H9 (cell line): ENCODE data around the gene PRKCG. TPM values are rescaled to one million over a fixed set of nuclear protein-coding genes. Genes with fewer than 3 reads are reported as not detected.

ENCODE experiments used
- DNase-seq: peaks from one replicate; pipeline ENCODE4 v3.0.0-alpha.2; 2017
- H2AFZ ChIP-seq: one replicate; pipeline ENCODE4 v1.6.1; 2013; ENCODE audit warnings: mild to moderate bottlenecking, low read length, control low read depth, moderate library complexity
- H2AK5ac ChIP-seq: 2 replicates; pipeline ENCODE4 v1.6.1; 2013; ENCODE audit warnings: low read length, control low read depth, mixed read lengths; ENCODE audit not compliant: insufficient read length
- H2BK120ac ChIP-seq: one replicate; pipeline ENCODE4 v1.6.1; 2013; ENCODE audit warnings: low read depth, mild to moderate bottlenecking, low read length, control low read depth, inconsistent platforms; ENCODE audit not compliant: poor library complexity, severe bottlenecking
- H2BK12ac ChIP-seq: 2 replicates; pipeline ENCODE4 v1.6.1; 2013; ENCODE audit warnings: low read length, control low read depth, mixed read lengths, low read depth; ENCODE audit not compliant: insufficient read length
- H2BK15ac ChIP-seq: 2 replicates; pipeline ENCODE4 v1.6.1; 2013; ENCODE audit warnings: low read depth, low read length, control low read depth
- H2BK20ac ChIP-seq: one replicate; pipeline ENCODE4 v1.6.1; 2013; ENCODE audit warnings: low read depth, mild to moderate bottlenecking, low read length, control low read depth, inconsistent platforms; ENCODE audit not compliant: poor library complexity, severe bottlenecking
- H2BK5ac ChIP-seq: 2 replicates; pipeline ENCODE4 v1.6.1; 2013; ENCODE audit warnings: low read length, control low read depth, mixed read lengths; ENCODE audit not compliant: insufficient read length
- H3K14ac ChIP-seq: 2 replicates; pipeline ENCODE4 v1.6.1; 2013; ENCODE audit warnings: low read length, control low read depth; ENCODE audit not compliant: insufficient read depth
- H3K18ac ChIP-seq: 2 replicates; pipeline ENCODE4 v1.6.1; 2013; ENCODE audit warnings: low read depth, mild to moderate bottlenecking, mixed read lengths, low read length, control low read depth; ENCODE audit not compliant: insufficient read length
- H3K23ac ChIP-seq: 2 replicates; pipeline ENCODE4 v1.6.1; 2013; ENCODE audit warnings: low read length, control low read depth, mixed read lengths, low read depth; ENCODE audit not compliant: insufficient read length
- H3K23me2 ChIP-seq: 2 replicates; pipeline ENCODE4 v1.6.1; 2013; ENCODE audit warnings: low read depth, mild to moderate bottlenecking, mixed read lengths, low read length, control low read depth; ENCODE audit not compliant: insufficient read length, poor library complexity, severe bottlenecking
- H3K27ac ChIP-seq: 2 replicates; pipeline ENCODE4 v1.5.1; 2013; ENCODE audit warnings: low read length, control low read depth, mixed read lengths, low read depth; ENCODE audit not compliant: insufficient read length
- H3K27me3 ChIP-seq: 2 replicates; pipeline ENCODE4 v1.6.1; 2013; ENCODE audit warnings: low read length, control low read depth, inconsistent platforms; ENCODE audit not compliant: insufficient read depth
- H3K4ac ChIP-seq: 2 replicates; pipeline ENCODE4 v1.6.1; 2013; ENCODE audit warnings: low read depth, mild to moderate bottlenecking, control low read depth, inconsistent platforms, low read length, moderate library complexity
- H3K4me1 ChIP-seq: 2 replicates; pipeline ENCODE4 v1.6.1; 2013; ENCODE audit warnings: low read length, control low read depth, inconsistent platforms; ENCODE audit not compliant: insufficient read depth
- H3K4me2 ChIP-seq: 2 replicates; pipeline ENCODE4 v1.6.1; 2013; ENCODE audit warnings: low read length, control low read depth, mixed read lengths; ENCODE audit not compliant: insufficient read length, insufficient read depth
- H3K56ac ChIP-seq: 2 replicates; pipeline ENCODE4 v1.6.1; 2013; ENCODE audit warnings: low read depth, mild to moderate bottlenecking, mixed read lengths, low read length, control low read depth; ENCODE audit not compliant: insufficient read length
- H3K79me1 ChIP-seq: 2 replicates; pipeline ENCODE4 v1.6.1; 2013; ENCODE audit warnings: low read depth, mild to moderate bottlenecking, moderate library complexity, low read length, control low read depth, inconsistent platforms; ENCODE audit not compliant: insufficient read depth, poor library complexity, severe bottlenecking
- H3K79me2 ChIP-seq: 2 replicates; pipeline ENCODE4 v1.6.1; 2013; ENCODE audit warnings: low read length, control low read depth, inconsistent platforms; ENCODE audit not compliant: insufficient read depth
- H3K9ac ChIP-seq: 2 replicates; pipeline ENCODE4 v1.6.1; 2013; ENCODE audit warnings: low read length, control low read depth, mixed read lengths; ENCODE audit not compliant: insufficient read length; ENCODE audit errors: extremely low read depth
- H3K9me3 ChIP-seq: one replicate; pipeline ENCODE4 v1.6.1; 2013; ENCODE audit warnings: low read depth, low read length, inconsistent platforms; ENCODE audit not compliant: control insufficient read depth
- H3T11ph ChIP-seq: one replicate; pipeline ENCODE4 v1.6.1; 2013; ENCODE audit warnings: mild to moderate bottlenecking, low read length, control low read depth, inconsistent platforms
- H4K20me1 ChIP-seq: one replicate; pipeline ENCODE4 v1.6.1; 2013; ENCODE audit not compliant: control insufficient read depth, insufficient read length, insufficient read depth
- H4K5ac ChIP-seq: 2 replicates; pipeline ENCODE4 v1.6.1; 2013; ENCODE audit warnings: low read depth, mild to moderate bottlenecking, mixed read lengths, low read length, control low read depth; ENCODE audit not compliant: insufficient read length
- H4K8ac ChIP-seq: replicated peaks from 2 replicates; pipeline ENCODE4 v1.6.1; 2013; ENCODE audit warnings: low read length, control low read depth, mixed read lengths, low read depth; ENCODE audit not compliant: insufficient read length
- H4K91ac ChIP-seq: 2 replicates; pipeline ENCODE4 v1.6.1; 2013; ENCODE audit warnings: low read depth, mild to moderate bottlenecking, moderate library complexity, mixed read lengths, low read length, control low read depth; ENCODE audit not compliant: insufficient read length
- H3K27ac Mint-ChIP-seq, 3 experiments: 2 replicates in 2 of 3; 3 replicates in 1 of 3; pipeline ENCODE4 v1.8.0; 2020 to 2021; ENCODE audit warnings: mixed read lengths in 3 of 3, mild to moderate bottlenecking in 1 of 3, moderate library complexity in 1 of 3
- H3K27me3 Mint-ChIP-seq: 2 replicates; pipeline ENCODE4 v1.8.0; 2021; ENCODE audit warnings: low read depth, mild to moderate bottlenecking, moderate library complexity, mixed read lengths
- H3K36me3 Mint-ChIP-seq, 3 experiments: 2 replicates in 2 of 3; 3 replicates in 1 of 3; pipeline ENCODE4 v1.8.0; 2020 to 2021; ENCODE audit warnings: low read depth in 3 of 3, mixed read lengths in 3 of 3; ENCODE audit not compliant: insufficient read depth in 1 of 3
- H3K4me1 Mint-ChIP-seq, 2 experiments: 2 replicates each; pipeline ENCODE4 v1.8.0; 2020; ENCODE audit warnings: mixed read lengths in 2 of 2
- H3K4me3 Mint-ChIP-seq, 2 experiments: 2 replicates in 1 of 2; 3 replicates in 1 of 2; pipeline ENCODE4 v1.8.0; 2020 to 2021; ENCODE audit warnings: mild to moderate bottlenecking in 2 of 2, mixed read lengths in 2 of 2, moderate library complexity in 1 of 2
- H3K9me3 Mint-ChIP-seq, 2 experiments: 2 replicates in 1 of 2; 3 replicates in 1 of 2; pipeline ENCODE4 v1.8.0; 2020; ENCODE audit warnings: mild to moderate bottlenecking in 2 of 2, mixed read lengths in 2 of 2, moderate library complexity in 1 of 2
- WGBS: extraction: QIAGEN DNeasy Blood & Tissue Kit; methylation state at CpG from one replicate; pipeline ENCODE4 v1.1.7; 2013; ENCODE audit warnings: missing lambda C conversion rate, low lambda C conversion rate, mixed read lengths; ENCODE audit not compliant: insufficient read length; ENCODE audit errors: extremely low coverage; 5-methylcytosine and 5-hydroxymethylcytosine counted together
- total RNA-seq: library from RNA; stranded (reverse); gene quantifications from 2 replicates; pipeline ENCODE4 v1.2.1, GENCODE V29; 2021
- TF ChIP-seq, protein P1 (sequence below): fragments of 200-600 bp; sonication (generic); conservative IDR thresholded peaks from 3 replicates; pipeline ENCODE4 v1.8.0; 2021; ENCODE audit warnings: antibody characterized with exemption, mild to moderate bottlenecking

Gene PRKCG
- total RNA-seq, 1 experiment from 2014 or later = 8.8 TPM

DNA sequence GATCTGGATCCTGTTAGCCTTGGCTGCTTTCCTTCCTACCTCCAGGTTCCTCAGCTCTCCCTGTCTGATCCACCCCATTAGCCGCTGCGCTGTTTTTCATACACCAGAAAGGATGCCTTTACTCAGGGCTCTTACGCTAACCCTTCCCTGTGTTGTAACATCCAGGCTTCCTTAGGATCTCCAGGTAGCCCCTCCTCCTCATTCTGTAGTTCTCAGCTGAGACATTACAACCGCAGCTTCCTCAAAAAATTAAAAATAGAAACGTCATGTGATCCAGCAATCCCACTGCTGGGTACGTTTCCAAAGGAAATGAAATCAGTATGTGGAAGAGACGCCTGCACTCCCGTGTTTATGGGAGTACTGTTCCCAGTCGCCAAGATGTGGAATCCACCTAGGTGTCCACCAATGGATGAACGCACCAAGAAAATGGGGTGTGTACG lies 32.7 kb upstream of the PRKCG start:
- peaks cover 25% of the 10 kb centered on the region for H3K27me3 Mint-ChIP-seq
- no peak overlapping the region for H3K27ac ChIP-seq
- peaks cover 0 to 2% of the 10 kb centered on the region in 2 experiments; a peak in 1 of 5 replicates for H3K9me3 Mint-ChIP-seq
- WGBS = no CpG with 5 or more reads among the region's 11 CpGs
- DNase-seq = no peak
- no peak overlapping the region for H3K23ac ChIP-seq
- peaks cover 1% of the 10 kb centered on the region; the same call in 1 of the 2 replicates for H3K4me1 ChIP-seq
- no peaks in the 10 kb centered on the region; a peak in 1 of 7 replicates for H3K36me3 Mint-ChIP-seq
- no peak overlapping the region for H4K8ac ChIP-seq
- H3K9me3 ChIP-seq = no peaks in the 10 kb centered on the region
- H3K14ac ChIP-seq = no peak overlapping the region
- H3K27me3 ChIP-seq = no peaks in the 10 kb centered on the region; the same call in 1 of the 2 replicates
- H3K4ac ChIP-seq = no peak overlapping the region
- H3K9ac ChIP-seq = no peak overlapping the region
- H2BK12ac ChIP-seq = no peak overlapping the region
- no peak overlapping the region for H3K56ac ChIP-seq
- no peak overlapping the region for H2AFZ ChIP-seq
- no peak overlapping the region for H3K4me3 Mint-ChIP-seq
- H3K79me1 ChIP-seq = no peaks in the 10 kb centered on the region
- no peak overlapping the region for H4K91ac ChIP-seq
- peaks cover 2 to 8% of the 10 kb centered on the region in 2 experiments for H3K4me1 Mint-ChIP-seq
- no peak overlapping the region for H2AK5ac ChIP-seq
- TF ChIP-seq, protein P1, sequence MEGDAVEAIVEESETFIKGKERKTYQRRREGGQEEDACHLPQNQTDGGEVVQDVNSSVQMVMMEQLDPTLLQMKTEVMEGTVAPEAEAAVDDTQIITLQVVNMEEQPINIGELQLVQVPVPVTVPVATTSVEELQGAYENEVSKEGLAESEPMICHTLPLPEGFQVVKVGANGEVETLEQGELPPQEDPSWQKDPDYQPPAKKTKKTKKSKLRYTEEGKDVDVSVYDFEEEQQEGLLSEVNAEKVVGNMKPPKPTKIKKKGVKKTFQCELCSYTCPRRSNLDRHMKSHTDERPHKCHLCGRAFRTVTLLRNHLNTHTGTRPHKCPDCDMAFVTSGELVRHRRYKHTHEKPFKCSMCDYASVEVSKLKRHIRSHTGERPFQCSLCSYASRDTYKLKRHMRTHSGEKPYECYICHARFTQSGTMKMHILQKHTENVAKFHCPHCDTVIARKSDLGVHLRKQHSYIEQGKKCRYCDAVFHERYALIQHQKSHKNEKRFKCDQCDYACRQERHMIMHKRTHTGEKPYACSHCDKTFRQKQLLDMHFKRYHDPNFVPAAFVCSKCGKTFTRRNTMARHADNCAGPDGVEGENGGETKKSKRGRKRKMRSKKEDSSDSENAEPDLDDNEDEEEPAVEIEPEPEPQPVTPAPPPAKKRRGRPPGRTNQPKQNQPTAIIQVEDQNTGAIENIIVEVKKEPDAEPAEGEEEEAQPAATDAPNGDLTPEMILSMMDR = no peak
- no peak overlapping the region for H2BK120ac ChIP-seq
- H4K20me1 ChIP-seq = no peaks in the 10 kb centered on the region
- H4K5ac ChIP-seq = no peak overlapping the region
- no peak overlapping the region for H2BK15ac ChIP-seq
- H2BK20ac ChIP-seq = no peak overlapping the region
- no peak overlapping the region for H3K18ac ChIP-seq
- H3K23me2 ChIP-seq = no peaks in the 10 kb centered on the region
- no peaks in the 10 kb centered on the region for H3K79me2 ChIP-seq
- no peak overlapping the region for H3K4me2 ChIP-seq
- H3T11ph ChIP-seq = no peak overlapping the region
- no peak overlapping the region for H3K27ac Mint-ChIP-seq
- no peak overlapping the region for H2BK5ac ChIP-seq
